NT2/D1 (cell line): ENCODE data around the gene SEC23B.

Experiments
- SUZ12 ChIP-seq: IDR thresholded peaks from 2 replicates; pipeline ENCODE4 v1.6.1; 2011; ENCODE audit not compliant: insufficient read length, insufficient read depth; ENCODE audit errors: extremely low read depth
- YY1 ChIP-seq: IDR thresholded peaks from 2 replicates; pipeline ENCODE4 v1.6.1; 2011; ENCODE audit not compliant: insufficient read length, insufficient read depth
- ZNF274 ChIP-seq: IDR thresholded peaks from 2 replicates; pipeline ENCODE4 v1.6.1; 2011; ENCODE audit warnings: mild to moderate bottlenecking, low read depth, low read length

- TF ChIP-seq ZNF274 (no peak), YY1 (no peak), SUZ12 (no peak)
These were observed 60.0 kb downstream of the SEC23B start for GRCh38 chr20:18567739-18568091.
